ENCODE measurements around the gene RAP1GAP2.

Gene RAP1GAP2

DNA sequence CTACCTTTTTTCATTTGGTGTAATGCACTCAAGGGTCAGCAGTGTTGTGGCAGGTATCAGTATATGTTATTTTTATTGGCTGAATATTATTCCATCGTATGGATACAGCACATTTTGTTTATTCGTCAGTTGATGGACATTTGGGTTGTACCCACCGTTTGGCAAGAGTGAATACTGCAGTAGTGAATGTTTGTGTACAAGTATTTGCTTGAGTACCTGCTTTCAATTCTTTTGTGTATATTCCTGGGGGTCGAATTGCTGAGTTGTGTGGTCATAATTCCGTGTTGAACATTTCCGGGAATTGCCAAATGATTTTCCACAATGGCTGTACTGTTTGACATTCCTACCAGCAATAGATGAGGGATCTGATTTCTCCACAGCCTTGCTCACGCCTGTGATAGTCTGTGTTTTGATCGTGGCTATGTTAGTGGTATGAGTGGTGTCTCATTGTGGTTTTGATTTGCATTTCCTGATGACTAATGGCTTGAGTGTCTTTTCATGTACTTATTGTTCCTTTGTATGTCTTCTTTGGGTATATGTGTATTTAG, 158.7 kb downstream of the RAP1GAP2 start:
- no peaks in the 10 kb centered on the region for H3K9me3 ChIP-seq (ENCODE audit: control insufficient read depth, insufficient read depth, low read depth, low read length)
- peak; percentile 78 for TF ChIP-seq FEZF1 (tag by site-specific recombination; IDR thresholded peaks at IDR 0.05)
- TF ChIP-seq PRDM1 (tag by site-specific recombination; IDR thresholded peaks at IDR 0.05), result 0 out of 2 replicates have a peak, but pooled peaks have one; percentile 9
- TF ChIP-seq SP7 (tag by site-specific recombination; IDR thresholded peaks at IDR 0.05), result 0 out of 2 replicates have a peak, but pooled peaks have one; percentile 30
- TF ChIP-seq ZNF10 (tag by site-specific recombination; IDR thresholded peaks at IDR 0.05), result no peak
- peak; percentile 54; the same call in 1 of the 2 replicates for TF ChIP-seq ZNF146 (tag by site-specific recombination; IDR thresholded peaks at IDR 0.05)
- no peak for TF ChIP-seq ZFHX2 (tag by site-specific recombination; conservative IDR thresholded peaks at IDR 0.05)
- ChIA-PET POLR2A (interaction anchor here (0.6 kb wide), 1 partner anchor 49 kb away, joined by 3 read pairs; no protein-coding TSS in a partner anchor), CTCF (interaction anchor here (0.5 to 1.0 kb wide), 3 partner anchors 85 to 746 kb away, joined by 3 to 5 read pairs (median 4); no protein-coding TSS in a partner anchor)
- H3K4me1 ChIP-seq (ENCODE audit: control insufficient read depth, insufficient read depth, low read length), result peaks cover 3% of the 10 kb centered on the region; the same call in 1 of the 2 replicates
- no peak overlapping the region for H3K27ac ChIP-seq (ENCODE audit: extremely low read depth, low read depth, low read length)
- H3K4me3 ChIP-seq (ENCODE audit: low read depth, low read length), result no peak overlapping the region
- no peaks in the 10 kb centered on the region for H3K36me3 ChIP-seq (ENCODE audit: control insufficient read depth in 2 of 2, insufficient read depth in 1 of 2, low read length in 2 of 2)

DNA sequence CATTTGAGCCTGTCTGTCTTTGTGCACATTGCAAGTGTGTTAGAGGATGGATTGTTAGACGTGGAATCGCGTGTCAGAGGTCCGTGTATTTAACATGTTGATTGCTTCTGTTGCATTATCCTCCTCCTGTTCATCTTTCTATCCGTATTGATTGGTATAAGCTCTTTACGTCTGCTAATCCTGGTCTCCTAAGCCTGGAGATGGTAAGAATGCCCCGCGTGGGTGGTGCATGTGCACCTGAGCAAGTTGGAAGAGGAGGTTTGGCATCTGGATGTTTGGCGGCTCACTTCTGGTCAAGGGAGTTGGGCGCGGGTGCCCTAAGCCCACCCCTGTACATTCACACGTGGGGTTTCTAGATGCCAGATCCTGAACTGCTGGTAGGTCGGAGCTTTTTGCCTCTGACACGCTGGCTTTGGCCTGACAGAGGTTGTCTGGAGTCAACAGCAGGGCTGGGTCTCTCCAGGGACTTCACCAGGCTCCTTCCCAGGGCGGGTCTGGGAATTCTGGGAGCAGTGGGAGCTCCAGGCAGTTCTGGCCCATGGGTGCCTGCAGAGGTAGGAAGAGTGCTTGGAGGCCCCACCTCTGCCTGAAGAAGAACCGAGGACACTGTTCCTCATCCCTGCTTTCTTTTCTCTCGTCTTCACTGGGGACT, 159.8 kb downstream of the RAP1GAP2 start:
- no peak for TF ChIP-seq ZNF501 (tag by site-specific recombination; IDR thresholded peaks at IDR 0.05)
- no peak for TF ChIP-seq SCRT2 (tag by site-specific recombination; IDR thresholded peaks at IDR 0.05)
- no peak overlapping the region for H3K4me3 ChIP-seq (ENCODE audit: low read depth, low read length)
- no peaks in the 10 kb centered on the region for H3K9me3 ChIP-seq (ENCODE audit: control insufficient read depth, insufficient read depth, low read depth, low read length)
- no peak overlapping the region for H3K27ac ChIP-seq (ENCODE audit: extremely low read depth, low read depth, low read length)
- ChIA-PET CTCF (interaction anchor here (0.5 to 1.1 kb wide), 5 partner anchors 25 to 745 kb away, joined by 3 to 6 read pairs (median 3); no protein-coding TSS in a partner anchor), POLR2A (interaction anchor here (0.6 to 1.3 kb wide), 2 partner anchors 38 to 48 kb away, joined by 3 to 4 read pairs; no protein-coding TSS in a partner anchor)
- H3K36me3 ChIP-seq (ENCODE audit: control insufficient read depth in 2 of 2, insufficient read depth in 1 of 2, low read length in 2 of 2), result no peaks in the 10 kb centered on the region
- peaks cover 3% of the 10 kb centered on the region; the same call in 1 of the 2 replicates for H3K4me1 ChIP-seq (ENCODE audit: control insufficient read depth, insufficient read depth, low read length)

DNA sequence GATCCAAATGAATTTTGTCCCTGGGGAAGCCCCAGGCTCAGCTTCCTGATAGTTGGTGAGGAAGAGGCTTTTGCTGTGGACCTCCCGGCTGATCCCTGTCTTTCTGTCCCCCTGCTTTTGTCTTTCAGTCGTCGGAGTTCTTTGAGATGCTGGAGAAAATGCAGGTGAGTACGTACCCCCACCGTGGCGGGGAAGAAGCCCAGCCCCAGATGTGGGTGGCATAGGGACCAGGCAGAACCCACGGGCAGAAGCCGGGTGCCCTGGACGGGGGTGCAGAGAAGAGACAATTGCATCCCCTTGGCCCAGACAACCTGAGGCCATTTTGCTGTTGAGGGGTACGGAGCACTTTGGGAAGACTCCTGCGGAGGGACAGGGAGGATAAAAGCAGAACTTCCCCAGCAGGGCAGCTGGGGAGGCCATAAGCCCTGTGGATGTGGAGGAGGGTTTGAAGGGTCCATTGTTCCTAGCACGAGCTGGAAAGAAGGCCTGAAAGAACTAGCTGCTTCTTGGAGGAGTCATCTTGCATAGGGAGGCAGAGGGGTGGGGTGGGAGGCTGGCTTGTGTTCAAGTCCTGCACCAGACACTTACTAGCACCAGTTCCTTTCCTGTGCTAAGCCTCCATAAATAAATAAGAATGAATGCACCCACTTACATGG, 161.5 kb downstream of the RAP1GAP2 start:
- ChIA-PET POLR2A (interaction anchor here (0.7 to 1.1 kb wide), 2 partner anchors 47 to 175 kb away, joined by 4 to 5 read pairs; no protein-coding TSS in a partner anchor), CTCF (interaction anchor here (0.6 to 2.4 kb wide), 2 partner anchors 63 to 109 kb away, joined by 3 to 9 read pairs; no protein-coding TSS in a partner anchor)
- Histone ChIP-seq H3K9me3 (ENCODE audit: control insufficient read depth, insufficient read depth, low read depth, low read length) (no peaks in the 10 kb centered on the region), H3K4me1 (ENCODE audit: control insufficient read depth, insufficient read depth, low read length) (peaks cover 3% of the 10 kb centered on the region; the same call in 1 of the 2 replicates), H3K27ac (ENCODE audit: extremely low read depth, low read depth, low read length) (no peak overlapping the region), H3K4me3 (ENCODE audit: low read depth, low read length) (no peak overlapping the region), H3K36me3 (ENCODE audit: control insufficient read depth in 2 of 2, insufficient read depth in 1 of 2, low read length in 2 of 2) (no peaks in the 10 kb centered on the region)
- TF ChIP-seq ZNF670 (tag by site-specific recombination; IDR thresholded peaks at IDR 0.05; ENCODE audit: low read depth) (no peak), GFI1B (tag by site-specific recombination; IDR thresholded peaks at IDR 0.05) (no peak), ZNF48 (tag by site-specific recombination; IDR thresholded peaks at IDR 0.05) (no peak), HOXA7 (CRISPR knock-in tag; IDR thresholded peaks at IDR 0.05; ENCODE audit: borderline replicate concordance) (no peak), PRDM1 (tag by site-specific recombination; IDR thresholded peaks at IDR 0.05) (no peak), ZNF121 (tag by site-specific recombination; IDR thresholded peaks at IDR 0.05) (no peak), ZNF596 (tag by site-specific recombination; IDR thresholded peaks at IDR 0.05) (no peak), REPIN1 (tag by site-specific recombination; IDR thresholded peaks at IDR 0.05; ENCODE audit: low read depth) (no peak), ZNF777 (tag by site-specific recombination; IDR thresholded peaks at IDR 0.05; ENCODE audit: borderline replicate concordance) (no peak), SCRT2 (tag by site-specific recombination; IDR thresholded peaks at IDR 0.05) (no peak)
- TF ChIP-seq, protein P1, sequence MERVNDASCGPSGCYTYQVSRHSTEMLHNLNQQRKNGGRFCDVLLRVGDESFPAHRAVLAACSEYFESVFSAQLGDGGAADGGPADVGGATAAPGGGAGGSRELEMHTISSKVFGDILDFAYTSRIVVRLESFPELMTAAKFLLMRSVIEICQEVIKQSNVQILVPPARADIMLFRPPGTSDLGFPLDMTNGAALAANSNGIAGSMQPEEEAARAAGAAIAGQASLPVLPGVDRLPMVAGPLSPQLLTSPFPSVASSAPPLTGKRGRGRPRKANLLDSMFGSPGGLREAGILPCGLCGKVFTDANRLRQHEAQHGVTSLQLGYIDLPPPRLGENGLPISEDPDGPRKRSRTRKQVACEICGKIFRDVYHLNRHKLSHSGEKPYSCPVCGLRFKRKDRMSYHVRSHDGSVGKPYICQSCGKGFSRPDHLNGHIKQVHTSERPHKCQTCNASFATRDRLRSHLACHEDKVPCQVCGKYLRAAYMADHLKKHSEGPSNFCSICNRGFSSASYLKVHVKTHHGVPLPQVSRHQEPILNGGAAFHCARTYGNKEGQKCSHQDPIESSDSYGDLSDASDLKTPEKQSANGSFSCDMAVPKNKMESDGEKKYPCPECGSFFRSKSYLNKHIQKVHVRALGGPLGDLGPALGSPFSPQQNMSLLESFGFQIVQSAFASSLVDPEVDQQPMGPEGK (tag by site-specific recombination; IDR thresholded peaks at IDR 0.05), result no peak
- TF ChIP-seq, protein P2, sequence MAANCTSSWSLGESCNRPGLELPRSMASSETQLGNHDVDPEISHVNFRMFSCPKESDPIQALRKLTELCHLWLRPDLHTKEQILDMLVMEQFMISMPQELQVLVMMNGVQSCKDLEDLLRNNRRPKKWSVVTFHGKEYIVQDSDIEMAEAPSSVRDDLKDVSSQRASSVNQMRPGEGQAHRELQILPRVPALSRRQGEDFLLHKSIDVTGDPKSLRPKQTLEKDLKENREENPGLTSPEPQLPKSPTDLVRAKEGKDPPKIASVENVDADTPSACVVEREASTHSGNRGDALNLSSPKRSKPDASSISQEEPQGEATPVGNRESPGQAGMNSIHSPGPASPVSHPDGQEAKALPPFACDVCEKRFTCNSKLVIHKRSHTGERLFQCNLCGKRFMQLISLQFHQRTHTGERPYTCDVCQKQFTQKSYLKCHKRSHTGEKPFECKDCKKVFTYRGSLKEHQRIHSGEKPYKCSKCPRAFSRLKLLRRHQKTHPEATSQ (tag by site-specific recombination; IDR thresholded peaks at IDR 0.05), result no peak
- TF ChIP-seq, protein P3, sequence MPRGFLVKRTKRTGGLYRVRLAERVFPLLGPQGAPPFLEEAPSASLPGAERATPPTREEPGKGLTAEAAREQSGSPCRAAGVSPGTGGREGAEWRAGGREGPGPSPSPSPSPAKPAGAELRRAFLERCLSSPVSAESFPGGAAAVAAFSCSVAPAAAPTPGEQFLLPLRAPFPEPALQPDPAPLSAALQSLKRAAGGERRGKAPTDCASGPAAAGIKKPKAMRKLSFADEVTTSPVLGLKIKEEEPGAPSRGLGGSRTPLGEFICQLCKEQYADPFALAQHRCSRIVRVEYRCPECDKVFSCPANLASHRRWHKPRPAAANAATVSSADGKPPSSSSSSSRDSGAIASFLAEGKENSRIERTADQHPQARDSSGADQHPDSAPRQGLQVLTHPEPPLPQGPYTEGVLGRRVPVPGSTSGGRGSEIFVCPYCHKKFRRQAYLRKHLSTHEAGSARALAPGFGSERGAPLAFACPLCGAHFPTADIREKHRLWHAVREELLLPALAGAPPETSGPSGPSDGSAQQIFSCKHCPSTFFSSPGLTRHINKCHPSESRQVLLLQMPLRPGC (tag by site-specific recombination; IDR thresholded peaks at IDR 0.05), result no peak
- TF ChIP-seq, protein P4, sequence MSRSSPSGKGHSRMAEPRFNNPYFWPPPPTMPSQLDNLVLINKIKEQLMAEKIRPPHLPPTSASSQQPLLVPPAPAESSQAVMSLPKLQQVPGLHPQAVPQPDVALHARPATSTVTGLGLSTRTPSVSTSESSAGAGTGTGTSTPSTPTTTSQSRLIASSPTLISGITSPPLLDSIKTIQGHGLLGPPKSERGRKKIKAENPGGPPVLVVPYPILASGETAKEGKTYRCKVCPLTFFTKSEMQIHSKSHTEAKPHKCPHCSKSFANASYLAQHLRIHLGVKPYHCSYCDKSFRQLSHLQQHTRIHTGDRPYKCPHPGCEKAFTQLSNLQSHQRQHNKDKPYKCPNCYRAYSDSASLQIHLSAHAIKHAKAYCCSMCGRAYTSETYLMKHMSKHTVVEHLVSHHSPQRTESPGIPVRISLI (tag by site-specific recombination; IDR thresholded peaks at IDR 0.05), result no peak
